Brain microvascular endothelial cell (primary cell): Measurements from ENCODE around the gene ANO8.
"Not testable (repeated sequence)": the region's sequence is repeated elsewhere in the genome, so short reads cannot be mapped to it uniquely, and the experiment has no call there.

Experiments used
- DNase-seq: peaks from one replicate; pipeline ENCODE4 v3.0.0-alpha.2; 2020
- H3K27ac ChIP-seq: fragments of 250-450 bp; sonication (Bioruptor Pico); 2 replicates; pipeline ENCODE4 v1.5.1; 2020; ENCODE audit warnings: mild to moderate bottlenecking, moderate library complexity
- H3K27me3 ChIP-seq: fragments of 250-450 bp; sonication (Bioruptor Pico); replicated peaks from 2 replicates; pipeline ENCODE4 v1.5.1; 2020; ENCODE audit warnings: mild to moderate bottlenecking
- H3K36me3 ChIP-seq: fragments of 250-450 bp; sonication (Bioruptor Pico); replicated peaks from 2 replicates; pipeline ENCODE4 v1.5.1; 2020; ENCODE audit warnings: mild to moderate bottlenecking
- H3K4me3 ChIP-seq: 2 replicates; pipeline ENCODE4 v1.5.1; 2011; ENCODE audit warnings: low read depth, mild to moderate bottlenecking, control low read depth, low read length, moderate library complexity
- CTCF ChIP-seq: IDR thresholded peaks from 2 replicates; pipeline ENCODE4 v1.5.1; 2011; ENCODE audit warnings: low read depth, mild to moderate bottlenecking, moderate library complexity, low read length, control low read depth, inconsistent platforms; ENCODE audit errors: missing control alignments
- in situ Hi-C: cut with HindIII; loops from 2 replicates; pipeline ENCODE4 v1.10.0; 2017; ENCODE audit warnings: low sequenced_read_pairs, low pct_ligation_motif_present

The ANO8 gene

GRCh38 chr19:17300992-17301619 is 33.5 kb downstream of the ANO8 start:
- H3K27ac ChIP-seq = no peak overlapping the region
- DNase-seq = no peak
- no peak overlapping the region for H3K4me3 ChIP-seq
- no peaks in the 10 kb centered on the region for H3K36me3 ChIP-seq
- in situ Hi-C loops = no loop called here
- TF ChIP-seq CTCF = no peak
- H3K27me3 ChIP-seq = no peaks in the 10 kb centered on the region

GRCh38 chr19:17296976-17297375 is 37.7 kb downstream of the ANO8 start:
- no peak for TF ChIP-seq CTCF
- H3K36me3 ChIP-seq = no peaks in the 10 kb centered on the region
- in situ Hi-C loops = no loop called here

DNA sequence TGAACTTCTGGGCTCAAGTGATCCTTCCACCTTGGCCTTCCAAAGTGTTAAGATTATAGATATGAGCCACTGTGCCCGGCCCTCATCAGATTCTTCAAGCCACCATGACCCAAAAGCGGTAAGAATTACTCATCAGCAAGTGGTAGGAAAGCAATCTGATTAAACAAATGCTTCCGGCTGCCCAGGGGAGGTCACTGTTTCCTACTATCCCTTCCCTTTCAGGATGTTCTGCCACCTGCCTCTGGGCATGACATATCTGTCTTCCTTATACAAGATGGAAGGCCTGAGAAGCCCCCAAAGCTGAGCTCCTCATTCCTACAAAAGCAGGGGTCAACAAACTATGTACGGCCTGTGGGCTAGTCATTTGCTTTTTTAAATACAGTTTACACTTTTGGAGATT is 38.4 kb downstream of the ANO8 start:
- peak; percentile 25 for TF ChIP-seq CTCF
- peak; percentile 38 for DNase-seq
- no peaks in the 10 kb centered on the region for H3K36me3 ChIP-seq
- no peak overlapping the region for H3K27ac ChIP-seq
- in situ Hi-C loops = no loop called here
- H3K4me3 ChIP-seq = no peak overlapping the region
- no peaks in the 10 kb centered on the region for H3K27me3 ChIP-seq

More at GRCh38 chr19:17296976-17297375, 37.7 kb downstream of the ANO8 start:
- H3K4me3 ChIP-seq = no peak overlapping the region
- H3K27ac ChIP-seq = no peak overlapping the region
- DNase-seq = no peak
- no peaks in the 10 kb centered on the region for H3K27me3 ChIP-seq

- H3K27ac ChIP-seq, H3K36me3 ChIP-seq, DNase-seq, H3K27me3 ChIP-seq, in situ Hi-C loops, H3K4me3 ChIP-seq: not testable (repeated sequence)
Observed at GRCh38 chr19:17295551-17295950, 39.1 kb downstream of the ANO8 start.

- in situ Hi-C loops = no loop called here
- TF ChIP-seq CTCF = no peak
- no peak for DNase-seq
Observed at GRCh38 chr19:17294051-17294891, 40.4 kb downstream of the ANO8 start.

GRCh38 chr19:17293605-17294004 is 41.0 kb downstream of the ANO8 start:
- DNase-seq = no peak
- H3K27me3 ChIP-seq = no peaks in the 10 kb centered on the region
- H3K36me3 ChIP-seq = no peaks in the 10 kb centered on the region
- H3K4me3 ChIP-seq = no peak overlapping the region
- no peak for TF ChIP-seq CTCF
- H3K27ac ChIP-seq = no peak overlapping the region
- in situ Hi-C loops = no loop called here

More at GRCh38 chr19:17294051-17294891, 40.4 kb downstream of the ANO8 start:
- no peaks in the 10 kb centered on the region for H3K27me3 ChIP-seq
- no peak overlapping the region for H3K27ac ChIP-seq
- H3K4me3 ChIP-seq = no peak overlapping the region
- H3K36me3 ChIP-seq = no peaks in the 10 kb centered on the region
